NCI-H1694 (cell line): ENCODE results near the gene LMO1.

Experiments
- DNase-seq: peaks from one replicate; lab custom pipeline; 2025; lab: John Stamatoyannopoulos, UW

The LMO1 gene

DNA sequence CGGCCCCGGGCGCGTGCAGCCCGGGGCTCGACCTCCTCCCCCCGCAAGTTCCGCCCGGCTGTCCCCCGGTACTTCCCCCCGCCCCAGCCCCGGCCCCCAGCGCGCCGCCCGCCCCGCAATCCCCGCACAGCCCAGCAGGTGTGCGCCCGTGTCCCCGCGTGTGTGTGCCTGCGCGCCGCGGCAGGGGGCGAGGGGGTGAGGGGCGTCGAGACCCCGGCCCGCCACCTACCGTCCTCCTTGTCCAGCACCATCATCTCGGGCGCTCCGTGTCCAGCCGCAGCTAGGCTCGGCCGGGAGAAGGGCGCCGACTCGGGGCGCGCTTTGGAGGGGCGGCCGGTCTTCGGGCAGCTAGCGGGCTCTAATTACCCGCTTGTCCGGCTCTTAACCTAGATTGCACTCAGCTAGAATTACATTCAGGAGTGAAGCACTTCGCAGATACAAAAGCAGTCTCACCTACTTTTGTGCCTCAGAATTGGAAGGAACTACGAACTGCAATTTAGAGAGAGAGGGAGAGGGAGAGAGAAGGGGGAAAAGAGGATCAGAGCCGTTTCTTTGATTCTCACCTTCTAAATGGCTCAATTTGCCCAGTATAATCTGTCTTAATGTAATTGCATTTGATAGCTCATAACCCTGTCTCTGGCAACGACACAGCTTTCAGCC, 439 bp downstream of the LMO1 start:
- no peak for DNase-seq

DNA sequence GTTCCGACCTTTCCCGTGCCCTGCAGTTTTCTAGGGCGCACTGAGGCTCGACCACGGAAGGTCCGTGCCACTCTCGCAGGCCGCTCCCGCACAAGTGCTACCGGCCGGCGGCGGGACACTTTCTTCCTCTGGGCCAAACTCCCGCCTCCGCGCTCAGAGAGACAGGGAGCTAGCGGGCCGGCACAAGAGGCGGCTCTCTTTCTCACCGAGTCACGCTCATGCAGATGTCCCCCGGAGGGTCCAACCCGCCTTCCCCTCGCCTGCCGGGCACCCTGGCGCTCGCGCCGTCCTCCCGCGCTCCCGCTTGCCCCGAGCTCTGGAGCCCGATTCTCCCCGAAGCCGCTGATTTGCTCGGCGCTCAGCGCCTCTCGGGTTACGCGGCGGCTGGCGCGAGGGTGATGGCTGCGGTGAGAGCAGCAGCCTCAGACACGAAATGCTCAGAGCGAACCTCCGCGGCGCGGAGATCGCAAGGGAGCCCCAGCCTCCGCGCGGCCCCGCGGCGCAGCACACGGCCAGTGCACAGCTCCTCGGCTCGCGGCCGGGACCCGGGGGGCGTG, 1.0 kb downstream of the LMO1 start:
- no peak for DNase-seq

DNA sequence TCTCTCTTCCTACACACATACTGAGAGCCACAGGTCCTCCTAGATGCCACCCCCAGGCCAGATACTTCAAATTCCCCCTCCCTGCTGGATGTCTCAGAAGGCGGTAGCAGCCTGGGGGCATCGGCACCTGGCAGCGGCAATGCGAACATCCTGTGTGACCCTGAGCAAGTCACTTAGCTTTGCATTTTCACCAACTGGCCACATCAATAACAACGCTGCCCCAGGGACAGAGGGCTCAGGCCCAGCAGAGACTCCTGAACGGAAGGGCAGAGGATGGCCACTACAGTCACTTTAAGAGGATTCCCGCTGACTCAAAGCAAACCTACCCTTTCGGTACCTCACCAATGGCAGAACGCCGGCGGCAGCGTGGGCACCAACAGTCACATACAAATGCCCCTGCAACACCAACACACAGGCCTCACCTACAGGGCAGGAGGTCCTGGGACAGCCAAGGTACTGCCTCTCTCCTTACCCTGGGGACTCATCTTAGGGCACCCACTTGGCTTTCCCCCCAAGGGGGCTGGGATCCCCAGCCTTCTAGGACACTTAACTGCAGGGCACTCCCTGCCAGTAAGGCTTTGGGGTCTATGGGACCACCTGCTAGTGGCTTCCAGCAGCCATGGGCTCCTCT, 1.6 kb downstream of the LMO1 start:
- DNase-seq: no peak

DNA sequence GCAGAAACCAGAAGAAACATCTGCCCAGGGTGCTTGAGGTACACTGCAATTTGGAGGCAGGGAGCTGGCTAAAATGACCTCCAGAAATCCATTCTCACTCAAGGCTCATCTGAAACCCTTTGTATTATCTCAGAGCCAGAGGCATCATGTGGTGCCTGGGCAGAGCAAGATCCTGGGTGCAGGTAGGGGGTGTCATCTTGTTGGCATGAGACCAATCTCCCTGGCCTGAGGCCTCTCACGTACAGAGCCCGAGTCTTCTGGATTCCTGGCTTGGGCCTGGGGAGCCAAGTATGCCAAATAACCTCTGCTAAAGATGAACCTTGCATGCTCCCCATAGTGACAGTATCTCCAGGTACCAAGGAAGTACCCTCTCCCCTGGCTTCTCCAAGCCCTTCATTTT, 2.4 kb downstream of the LMO1 start:
- DNase-seq: no peak

DNA sequence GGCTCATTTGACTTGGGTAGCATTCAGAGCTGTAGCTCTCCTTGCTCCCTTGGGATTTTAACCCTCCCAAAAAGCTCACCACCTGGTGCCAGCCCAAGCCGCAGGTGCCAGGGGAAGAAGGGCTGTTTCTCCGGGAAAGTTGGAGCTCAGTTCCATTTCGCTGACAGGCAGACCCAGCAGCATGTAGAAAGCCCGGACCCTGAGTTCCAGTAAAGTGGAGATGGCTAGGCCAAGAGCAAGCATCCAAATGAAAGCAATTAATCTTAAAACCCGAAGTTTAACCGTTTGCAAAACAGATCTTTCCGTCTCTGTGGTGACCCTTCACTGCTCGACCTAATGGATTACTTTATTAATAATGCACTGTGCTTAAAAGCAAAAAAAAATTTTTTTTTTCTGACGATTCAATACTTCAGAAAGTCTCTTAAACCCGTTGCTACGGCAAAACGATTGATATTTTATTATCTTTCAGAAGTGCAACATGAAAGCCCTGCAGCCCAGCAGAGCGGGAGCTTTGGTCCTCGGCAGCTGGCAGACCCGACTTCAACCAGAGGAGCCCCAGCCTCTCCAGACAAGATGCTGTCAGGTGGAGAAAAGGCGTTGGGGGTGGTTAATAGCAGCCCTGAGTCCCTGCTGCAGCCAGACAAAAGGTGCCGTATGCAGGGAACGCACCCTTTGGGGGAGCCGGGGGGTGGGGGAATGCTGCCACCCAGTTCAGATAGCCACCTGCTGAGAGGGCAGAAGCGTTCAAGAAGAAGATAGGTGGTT, 3.3 kb downstream of the LMO1 start:
- no peak for DNase-seq

DNA sequence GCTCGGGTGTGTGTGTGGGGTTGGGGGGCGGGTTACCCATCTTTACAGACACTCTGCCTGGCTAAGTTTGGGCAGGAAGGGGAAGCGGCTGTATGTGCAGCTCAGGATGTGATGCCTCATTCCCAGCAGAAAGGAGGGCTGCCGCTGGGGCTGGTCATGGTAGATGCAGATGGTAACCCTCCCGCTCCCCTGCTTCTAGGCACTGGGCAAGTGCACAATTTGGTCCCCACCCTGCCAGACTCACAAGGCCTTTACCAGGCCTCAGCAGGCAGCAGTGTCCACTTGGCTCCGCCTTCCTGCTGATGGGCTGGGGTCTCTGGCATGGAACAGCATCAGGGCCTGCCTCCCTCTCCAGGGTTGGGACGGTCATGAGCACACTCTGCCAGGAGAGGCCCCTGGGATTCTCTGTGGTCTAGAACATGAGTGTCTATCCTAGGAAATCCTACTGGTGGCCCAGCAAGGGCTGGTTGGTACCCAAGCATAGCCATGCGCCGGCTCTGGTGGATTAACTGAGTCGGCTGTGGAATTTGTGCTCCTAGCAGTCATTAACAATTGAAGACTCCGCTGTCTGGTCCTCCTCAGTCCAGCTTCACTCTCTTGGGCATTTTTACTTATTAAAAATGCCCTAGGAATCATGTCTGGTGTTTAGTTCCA, 4.2 kb downstream of the LMO1 start:
- DNase-seq: no peak

DNA sequence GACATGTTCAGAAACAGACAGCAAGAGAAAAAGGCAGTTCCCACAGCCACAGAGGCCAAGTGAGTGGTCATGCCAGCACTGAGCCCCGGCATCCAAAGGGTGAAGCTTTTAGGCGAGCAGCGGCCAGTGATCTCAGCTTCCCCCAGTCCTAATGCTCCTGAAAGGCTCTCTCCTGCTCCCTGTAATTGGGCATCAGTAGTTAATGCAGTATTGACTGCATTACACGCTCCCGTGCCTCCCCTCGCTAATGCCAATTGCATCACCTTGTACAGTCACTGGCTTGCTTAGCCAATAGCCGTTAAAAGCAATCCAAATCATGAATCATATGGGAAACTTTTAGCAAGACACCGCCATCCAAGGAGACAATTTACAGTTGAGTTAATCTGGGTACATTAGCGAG, 4.9 kb downstream of the LMO1 start:
- DNase-seq: no peak

DNA sequence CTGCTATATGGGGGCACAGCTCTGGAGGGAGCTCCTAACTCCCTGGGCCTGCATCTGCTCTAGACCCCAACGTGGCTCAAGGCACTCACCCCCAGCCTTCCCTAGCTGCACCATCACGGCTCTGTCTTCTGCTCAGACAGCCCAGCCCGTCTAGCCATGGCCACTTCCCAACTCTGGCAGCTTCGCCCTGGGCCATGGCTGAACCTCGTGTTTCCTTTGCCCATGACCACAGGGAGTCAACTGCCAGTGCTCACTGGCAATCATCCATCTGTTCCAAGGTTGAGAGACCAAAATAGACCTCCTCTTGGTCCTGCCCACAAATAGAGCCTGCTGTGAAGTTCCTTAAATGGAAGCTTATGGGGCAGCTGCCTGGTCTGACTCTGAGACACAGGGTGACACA, 5.4 kb downstream of the LMO1 start:
- DNase-seq: no peak

DNA sequence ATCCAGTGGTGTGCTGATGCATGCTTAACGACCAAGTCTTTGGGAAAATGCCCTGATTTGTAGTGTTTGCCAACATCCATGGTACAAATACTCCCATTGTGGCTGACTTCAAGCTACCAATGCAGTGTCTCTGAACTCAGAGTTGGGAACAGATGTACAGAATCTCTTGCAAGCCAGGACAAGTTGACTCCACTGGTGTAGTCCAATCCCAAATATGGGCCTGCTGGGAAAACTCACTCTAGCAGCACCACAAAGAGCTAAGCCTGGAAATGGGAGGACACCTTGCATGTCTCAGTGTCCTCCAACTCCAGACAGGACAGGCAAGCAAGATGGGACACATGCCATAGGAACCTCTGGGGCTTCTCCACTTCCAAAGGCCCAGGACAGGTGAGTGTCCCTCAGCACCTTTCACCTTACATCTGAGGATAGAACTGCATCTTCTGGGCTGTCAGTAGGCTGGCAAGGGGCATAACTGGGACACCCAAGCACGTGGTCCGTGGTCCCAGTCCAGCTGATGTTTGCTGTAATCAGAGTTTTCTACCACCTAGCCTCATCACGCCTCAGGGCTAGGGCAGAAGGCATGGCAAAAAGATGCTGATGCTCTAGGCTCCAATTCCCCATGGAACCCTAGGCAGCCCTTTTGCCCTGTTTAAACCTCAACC, 6.5 kb downstream of the LMO1 start:
- DNase-seq: peak; percentile 88

DNA sequence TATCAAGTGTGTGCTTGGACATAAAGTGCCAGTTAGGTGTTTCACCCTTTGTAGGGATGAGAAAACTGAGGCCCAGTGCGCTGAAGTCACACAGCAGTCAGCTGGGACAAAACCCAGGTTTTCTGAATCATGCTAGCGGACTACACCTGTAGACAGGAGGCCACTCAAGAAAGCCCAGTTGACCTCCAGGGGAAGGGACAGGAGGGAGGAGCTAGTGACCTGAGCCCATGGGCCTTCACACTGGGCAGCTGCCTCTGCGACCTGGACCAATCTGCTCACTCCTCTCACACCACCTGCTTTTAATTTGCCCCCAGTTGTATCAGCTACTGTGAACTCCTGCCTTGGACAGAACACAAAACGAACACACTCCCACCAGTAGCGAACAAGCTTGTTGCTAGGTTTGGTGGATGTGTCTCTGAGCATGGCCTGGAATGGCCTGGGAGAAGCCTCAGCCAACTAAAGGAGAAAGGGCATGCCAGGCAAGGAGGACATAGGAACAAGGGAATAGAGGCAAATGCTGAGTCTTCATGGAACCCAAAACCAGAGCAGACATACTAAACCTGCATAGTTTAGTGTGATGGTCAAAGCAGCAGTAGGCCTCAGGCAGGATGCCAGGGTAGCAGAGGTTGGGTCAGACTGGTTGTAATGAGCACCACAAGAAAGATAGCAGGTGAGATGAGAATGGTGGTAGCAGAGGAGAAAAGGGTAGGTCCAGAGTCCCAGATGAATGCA, 7.2 kb downstream of the LMO1 start:
- no peak for DNase-seq

DNA sequence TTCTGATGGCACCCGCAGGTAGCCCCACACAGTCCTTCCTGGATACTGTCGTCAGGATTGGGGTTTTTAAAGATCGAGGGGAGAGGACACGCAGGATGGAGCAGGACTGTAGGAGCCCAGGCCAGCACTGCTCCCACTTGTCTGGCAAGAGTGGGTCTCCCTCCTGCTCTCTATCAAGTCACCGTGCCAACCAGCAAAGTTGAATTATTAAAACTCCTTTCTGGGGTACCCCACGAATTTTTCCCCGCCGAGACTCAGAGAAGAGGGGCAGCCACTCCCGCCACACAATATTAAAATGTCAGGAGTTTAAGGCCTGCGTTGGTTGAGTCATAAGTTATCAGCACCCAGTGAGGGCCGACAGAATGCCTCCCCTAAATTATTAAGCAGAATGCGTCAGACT, 10.1 kb downstream of the LMO1 start:
- DNase-seq: no peak

DNA sequence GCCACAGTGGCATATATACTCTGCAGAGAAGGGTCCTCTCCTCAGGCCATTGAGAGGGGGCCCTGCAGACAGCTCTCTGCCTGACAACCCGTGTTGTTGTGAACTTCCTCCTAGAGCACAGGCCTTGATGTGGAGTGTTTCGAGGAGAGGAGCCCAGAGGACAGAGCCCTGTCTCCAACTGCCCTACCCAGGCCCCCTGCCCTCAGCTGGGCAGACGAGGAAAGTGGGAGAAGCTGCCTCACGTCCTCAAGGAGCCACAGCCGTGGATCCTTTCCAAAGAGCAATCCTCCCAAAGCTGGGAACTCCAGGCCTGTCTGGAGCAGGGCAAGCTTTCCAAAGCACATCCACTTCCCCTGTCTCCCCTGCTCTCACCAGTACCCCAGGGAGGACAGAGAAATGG, 10.7 kb downstream of the LMO1 start:
- DNase-seq: no peak

DNA sequence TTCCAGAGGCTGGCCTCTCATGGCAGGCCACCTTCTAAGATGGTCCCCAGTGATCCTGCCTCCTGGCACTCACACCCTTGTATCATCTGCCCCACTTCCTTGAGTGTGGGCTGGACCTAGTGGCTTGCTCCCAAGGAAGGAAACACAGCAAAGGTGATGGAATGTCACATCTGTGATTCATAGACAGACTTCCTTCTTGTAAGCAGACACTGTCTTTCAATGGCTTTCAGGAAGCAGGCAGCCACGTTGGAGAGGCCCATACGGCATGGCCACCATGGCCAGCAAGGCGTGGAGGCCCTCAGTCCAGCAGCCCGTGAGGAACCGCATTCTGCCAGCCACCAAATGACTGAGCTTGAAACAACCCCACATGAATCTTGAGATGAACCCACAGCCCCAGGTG, 11.3 kb downstream of the LMO1 start:
- no peak for DNase-seq

DNA sequence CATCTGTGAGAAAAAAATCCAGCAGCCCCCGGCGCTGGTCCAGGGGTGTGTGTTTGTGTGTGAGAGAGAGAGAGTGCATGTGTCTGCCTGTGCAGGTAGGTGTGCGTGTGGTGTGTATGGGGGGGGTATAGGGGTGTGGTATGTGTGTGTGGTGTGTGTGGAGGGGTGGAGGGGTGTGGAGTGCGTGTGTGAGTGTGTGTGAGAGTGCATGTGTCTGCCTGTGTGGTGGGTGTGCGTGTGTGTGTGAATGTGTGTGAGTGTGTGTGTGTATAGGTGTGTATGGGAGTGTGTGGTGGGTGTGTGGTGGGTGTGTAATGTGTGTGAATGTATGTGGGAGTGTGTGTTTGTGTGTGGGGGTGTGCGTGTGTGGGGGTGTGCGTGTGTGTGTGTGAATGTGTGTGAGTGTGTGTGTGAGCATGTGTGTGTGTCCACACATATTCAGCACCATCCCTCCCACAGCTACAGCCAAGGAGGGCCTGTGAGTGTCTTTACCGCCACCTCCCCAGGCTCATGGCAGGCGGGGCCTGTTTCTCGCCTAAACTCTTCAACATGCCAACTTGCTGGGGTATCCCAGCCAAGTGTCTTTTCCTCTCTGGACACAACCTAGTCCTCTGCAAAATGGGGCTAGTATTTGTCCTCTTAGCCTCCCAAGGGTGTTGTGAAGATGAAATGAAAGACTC, 11.9 kb downstream of the LMO1 start:
- DNase-seq: no peak

DNA sequence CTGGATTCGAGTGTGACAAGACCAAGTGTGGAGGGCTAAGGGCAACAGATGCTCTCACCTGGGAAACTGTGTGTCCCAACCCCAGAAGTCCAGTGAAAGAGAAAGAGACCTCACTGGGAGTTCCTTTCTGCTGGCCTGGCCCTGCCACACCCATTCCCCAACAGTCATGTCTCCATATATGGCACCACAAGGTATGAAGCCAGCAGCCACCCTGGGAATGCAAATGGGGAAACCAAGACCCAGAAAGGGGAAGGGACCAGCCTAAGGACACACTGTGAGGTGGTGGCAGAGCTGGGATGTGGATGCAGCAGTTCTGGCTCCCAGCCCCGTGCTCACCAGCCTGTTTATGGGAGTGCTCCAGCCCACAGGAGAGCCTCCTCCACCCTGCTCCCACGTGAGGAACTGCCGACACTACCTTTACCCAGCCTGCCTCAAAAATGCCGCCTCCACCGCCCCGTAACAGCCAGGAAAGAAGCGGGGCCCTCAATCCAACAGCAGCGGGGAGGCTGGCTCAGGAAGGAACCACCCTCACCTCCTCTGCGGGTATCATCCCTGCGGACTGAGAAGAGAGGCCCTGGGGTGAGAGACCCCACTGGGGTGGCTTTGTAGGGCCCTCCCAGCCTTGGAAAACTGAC, 12.6 kb downstream of the LMO1 start:
- DNase-seq: no peak

DNA sequence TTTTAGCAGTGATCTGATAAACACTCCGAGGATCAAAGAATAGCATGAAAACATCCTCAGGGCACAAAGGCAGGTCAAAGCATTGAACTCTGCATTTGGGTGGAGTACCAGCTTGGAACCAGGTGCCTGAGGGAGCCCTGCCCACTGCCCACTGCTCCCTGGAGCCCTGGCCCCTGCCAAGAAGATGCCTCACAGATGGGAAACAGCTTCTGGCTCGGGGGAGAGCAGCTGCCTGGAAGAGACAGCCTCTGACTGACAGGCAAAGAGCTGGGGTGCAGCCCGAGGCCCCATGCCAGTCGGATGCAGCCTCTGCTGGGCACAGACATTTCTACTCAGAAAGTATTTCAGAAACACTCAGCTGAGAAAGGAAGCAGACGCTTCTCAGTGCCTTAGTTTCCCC, 13.2 kb downstream of the LMO1 start:
- DNase-seq: no peak

DNA sequence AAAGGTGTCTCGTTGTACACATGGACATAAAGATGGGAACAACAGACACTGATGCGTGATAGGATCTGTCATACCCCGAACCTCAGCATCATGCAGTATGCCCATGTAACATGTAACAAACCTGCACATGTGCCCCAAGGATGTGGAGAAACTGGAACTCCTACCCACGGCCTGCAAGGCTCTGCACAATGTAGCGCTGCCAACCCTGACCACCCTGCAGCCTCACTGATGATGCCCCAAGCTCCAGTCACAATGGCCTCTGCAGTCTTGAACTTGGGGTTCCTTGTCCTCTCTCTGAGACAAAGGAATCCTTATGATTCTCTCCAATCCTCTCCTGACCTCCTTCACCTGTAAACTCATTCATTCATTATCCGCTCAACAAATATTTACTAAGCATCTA, 14.2 kb downstream of the LMO1 start:
- no peak for DNase-seq

DNA sequence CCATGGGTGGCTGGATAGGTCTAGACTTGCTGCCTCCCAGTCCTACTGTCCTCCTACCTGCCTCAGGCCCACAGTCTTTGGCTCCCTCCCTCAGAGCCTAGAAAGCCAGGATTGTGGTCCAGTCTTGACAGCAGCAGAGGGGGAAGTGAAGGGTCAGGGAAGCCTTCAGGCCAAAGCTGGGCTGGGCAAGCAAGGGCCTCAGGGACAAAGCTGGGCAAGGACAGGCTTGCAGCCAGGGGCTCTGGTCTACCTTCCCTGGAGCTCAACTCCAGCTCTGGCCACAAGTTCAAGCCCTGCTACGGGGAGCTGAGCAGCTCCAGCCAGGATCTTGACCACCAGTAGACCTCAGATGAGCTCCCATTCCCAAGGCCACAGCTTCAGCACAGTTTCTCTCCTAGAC, 14.9 kb downstream of the LMO1 start:
- DNase-seq: no peak

DNA sequence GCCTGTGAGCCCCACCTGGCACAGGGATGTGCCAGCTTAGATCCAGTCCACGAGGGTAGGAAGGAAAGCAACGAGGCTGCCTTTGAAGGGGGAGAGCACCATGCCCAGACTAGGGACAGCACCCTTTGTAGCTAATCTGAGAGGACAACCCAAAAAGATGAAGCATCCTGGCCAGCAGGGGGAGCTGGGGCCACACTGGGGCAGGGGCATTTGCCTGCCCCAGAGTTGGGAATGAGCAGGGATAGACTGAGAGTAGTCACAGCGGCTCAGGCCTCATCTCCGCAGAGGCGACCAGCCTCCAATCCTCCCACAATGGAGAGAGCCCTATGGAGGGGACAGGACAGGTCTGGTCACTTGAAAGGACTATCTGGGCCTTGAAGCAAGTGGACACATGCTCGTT, 16.4 kb downstream of the LMO1 start:
- no peak for DNase-seq

DNA sequence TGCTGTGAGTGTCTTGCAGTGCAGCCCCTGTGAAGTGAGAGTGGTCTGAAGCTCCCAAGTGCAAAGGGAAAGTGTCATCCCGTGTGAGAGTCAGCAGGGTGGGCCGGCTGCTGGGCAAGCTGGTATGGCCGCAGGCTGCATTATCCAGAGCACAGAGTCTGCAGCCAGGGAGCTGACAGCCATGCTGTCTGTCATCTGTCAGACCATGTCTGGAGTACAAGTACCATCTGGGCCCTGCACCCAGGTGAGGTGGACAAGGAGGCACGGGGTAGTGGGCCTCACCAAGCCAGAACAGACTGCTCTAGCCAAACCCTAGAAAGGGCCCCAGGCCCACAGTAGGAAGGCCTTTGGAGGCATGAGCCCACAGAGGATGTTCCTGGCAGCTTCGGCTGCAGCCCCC, 20.2 kb downstream of the LMO1 start:
- DNase-seq: no peak
